RWPE1 (cell line): ENCODE data around the gene OGFR.
A peak's percentile ranks its signal among the peaks of the same experiment; 100 is the strongest.

Source experiments
- CTCF ChIA-PET: fragments of 350-600 bp; sonication (Branson Sonifier 250); formaldehyde crosslinking; extraction: SDS; loops from one replicate; lab custom pipeline; 2021; lab: Yijun Ruan, JAX
- POLR2A ChIA-PET: fragments of 400-600 bp; formaldehyde crosslinking; extraction: SDS; loops from one replicate; lab custom pipeline; 2020; ENCODE audit warnings: antibody characterized with exemption; ENCODE audit not compliant: low non-redundant PET; lab: Yijun Ruan, JAX
- DNase-seq: peaks from one replicate; pipeline ENCODE4 v3.0.0; 2012; ENCODE audit warnings: low spot score
- H3K27ac ChIP-seq: fragments of 450-650 bp; 2 replicates; pipeline ENCODE4 v1.5.1; 2017
- TF ChIP-seq, protein P1 (sequence below): fragments of 450-650 bp; conservative IDR thresholded peaks from 2 replicates; pipeline ENCODE4 v1.5.1; 2017; ENCODE audit warnings: low read depth, mild to moderate bottlenecking

The OGFR gene

DNA sequence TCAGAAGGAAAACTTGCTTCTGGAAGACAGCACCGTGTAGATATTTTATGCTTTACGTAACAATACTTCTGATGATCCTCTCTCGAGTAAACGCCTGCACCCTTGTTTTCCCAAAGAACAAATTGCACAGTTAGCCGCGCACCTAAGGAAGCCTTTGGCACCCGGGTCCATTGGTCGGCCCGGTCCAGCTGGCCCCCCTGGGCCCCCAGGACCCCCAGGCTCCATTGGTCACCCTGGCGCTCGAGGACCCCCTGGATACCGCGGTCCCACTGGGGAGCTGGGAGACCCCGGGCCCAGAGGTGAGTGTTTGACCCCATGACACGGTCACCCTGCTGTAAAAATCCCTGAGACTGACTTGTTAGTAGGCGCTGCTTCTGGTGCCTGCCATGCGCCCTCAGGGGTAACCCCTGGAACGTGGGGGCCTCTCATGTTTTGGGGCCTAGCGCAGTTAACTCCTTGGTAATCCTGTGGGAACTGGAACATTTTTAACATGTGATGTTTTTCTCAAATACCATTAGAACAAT is 32.4 kb downstream of the OGFR start:
- peak overlapping the region; percentile 63 for H3K27ac ChIP-seq
- ChIA-PET CTCF (interaction anchor here (0.5 to 1.1 kb wide), 4 partner anchors 9 to 74 kb away, joined by 3 to 5 read pairs (median 3); no protein-coding TSS in a partner anchor), POLR2A (interaction anchor here (0.6 kb wide), 1 partner anchor 16 kb away, joined by 3 read pairs; no protein-coding TSS in a partner anchor)
- no peak for DNase-seq
- TF ChIP-seq, protein P1, sequence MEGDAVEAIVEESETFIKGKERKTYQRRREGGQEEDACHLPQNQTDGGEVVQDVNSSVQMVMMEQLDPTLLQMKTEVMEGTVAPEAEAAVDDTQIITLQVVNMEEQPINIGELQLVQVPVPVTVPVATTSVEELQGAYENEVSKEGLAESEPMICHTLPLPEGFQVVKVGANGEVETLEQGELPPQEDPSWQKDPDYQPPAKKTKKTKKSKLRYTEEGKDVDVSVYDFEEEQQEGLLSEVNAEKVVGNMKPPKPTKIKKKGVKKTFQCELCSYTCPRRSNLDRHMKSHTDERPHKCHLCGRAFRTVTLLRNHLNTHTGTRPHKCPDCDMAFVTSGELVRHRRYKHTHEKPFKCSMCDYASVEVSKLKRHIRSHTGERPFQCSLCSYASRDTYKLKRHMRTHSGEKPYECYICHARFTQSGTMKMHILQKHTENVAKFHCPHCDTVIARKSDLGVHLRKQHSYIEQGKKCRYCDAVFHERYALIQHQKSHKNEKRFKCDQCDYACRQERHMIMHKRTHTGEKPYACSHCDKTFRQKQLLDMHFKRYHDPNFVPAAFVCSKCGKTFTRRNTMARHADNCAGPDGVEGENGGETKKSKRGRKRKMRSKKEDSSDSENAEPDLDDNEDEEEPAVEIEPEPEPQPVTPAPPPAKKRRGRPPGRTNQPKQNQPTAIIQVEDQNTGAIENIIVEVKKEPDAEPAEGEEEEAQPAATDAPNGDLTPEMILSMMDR: no peak

DNA sequence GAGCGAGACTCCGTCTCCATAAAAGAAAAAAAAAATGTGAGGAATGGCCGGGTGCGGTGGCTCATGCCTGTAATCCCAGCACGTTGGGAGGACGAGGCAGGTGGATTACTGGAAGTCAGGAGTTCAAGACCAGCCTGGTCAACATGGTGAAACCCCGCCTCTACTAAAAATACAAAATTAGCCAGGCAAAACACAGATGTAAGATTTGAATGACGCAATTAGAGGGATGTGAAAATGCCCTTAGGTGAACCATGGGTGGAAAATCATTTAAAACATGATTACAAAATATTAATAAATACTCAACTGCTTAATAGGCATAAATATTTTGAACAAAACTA is 33.1 kb downstream of the OGFR start:
- TF ChIP-seq, protein P1: no peak
- DNase-seq: no peak
- ChIA-PET POLR2A (no interaction called here), CTCF (no interaction called here)
- peak overlapping the region; percentile 63 for H3K27ac ChIP-seq

DNA sequence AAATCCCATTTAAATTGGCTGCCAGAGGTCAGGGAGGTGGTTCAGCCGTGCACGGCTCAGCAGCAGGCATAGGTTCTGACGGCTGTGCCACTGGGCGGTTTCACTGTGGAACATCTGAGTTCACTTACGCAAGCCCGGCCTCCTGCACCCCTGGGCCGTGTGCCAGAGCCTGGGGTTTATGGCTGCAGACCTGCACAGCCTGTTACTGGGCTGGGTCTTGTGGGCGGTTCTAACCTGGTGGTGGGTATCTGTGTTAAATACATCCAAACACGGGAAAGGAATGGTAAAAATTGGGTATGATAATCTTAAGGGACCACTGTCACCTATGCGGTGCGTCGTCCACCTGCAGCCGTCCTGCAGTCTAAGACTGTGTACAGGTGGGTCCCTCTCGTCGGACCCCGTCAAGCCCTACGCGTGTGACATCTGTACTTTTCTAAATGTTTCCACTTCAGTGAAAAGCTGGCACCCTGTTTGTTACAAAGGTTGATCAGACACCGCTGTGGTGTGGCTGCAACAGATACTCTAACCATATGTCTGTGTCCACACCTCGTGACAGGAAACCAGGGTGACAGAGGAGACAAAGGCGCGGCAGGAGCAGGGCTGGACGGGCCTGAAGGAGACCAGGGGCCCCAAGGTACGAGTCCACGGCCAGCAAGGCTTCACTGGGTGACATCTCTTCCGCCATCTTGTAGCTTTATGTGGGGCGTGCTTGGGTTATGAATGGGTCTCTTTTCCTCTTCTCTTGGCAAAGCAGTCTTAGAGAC is 33.7 kb downstream of the OGFR start:
- peak overlapping the region; percentile 63 for H3K27ac ChIP-seq
- TF ChIP-seq, protein P1: no peak
- ChIA-PET CTCF (no interaction called here), POLR2A (no interaction called here)
- DNase-seq: no peak

DNA sequence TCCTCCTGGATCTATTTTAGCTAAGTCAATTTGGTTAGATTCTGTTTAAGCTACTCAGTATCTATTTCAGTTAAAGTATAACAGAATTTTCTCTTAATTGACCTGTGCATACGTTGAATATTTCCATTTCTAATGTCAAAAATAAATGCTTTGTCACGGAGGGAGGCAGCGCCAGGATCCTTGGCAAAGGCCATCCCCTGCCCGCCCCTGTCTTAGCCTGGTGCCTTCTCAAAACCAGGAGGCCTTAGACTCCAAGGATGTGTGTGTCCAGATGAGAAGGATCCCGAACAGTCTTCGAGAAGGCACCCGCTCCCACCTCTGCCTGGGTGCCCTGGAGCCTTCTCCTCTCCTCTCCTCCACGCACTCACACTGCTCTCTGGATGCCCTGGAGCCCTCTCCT is 34.6 kb downstream of the OGFR start:
- H3K27ac ChIP-seq: no peak overlapping the region
- ChIA-PET POLR2A (no interaction called here), CTCF (interaction anchor here (0.6 kb wide), 1 partner anchor 1063 kb away, joined by 7 read pairs; no protein-coding TSS in a partner anchor)
- no peak for DNase-seq
- TF ChIP-seq, protein P1: no peak

DNA sequence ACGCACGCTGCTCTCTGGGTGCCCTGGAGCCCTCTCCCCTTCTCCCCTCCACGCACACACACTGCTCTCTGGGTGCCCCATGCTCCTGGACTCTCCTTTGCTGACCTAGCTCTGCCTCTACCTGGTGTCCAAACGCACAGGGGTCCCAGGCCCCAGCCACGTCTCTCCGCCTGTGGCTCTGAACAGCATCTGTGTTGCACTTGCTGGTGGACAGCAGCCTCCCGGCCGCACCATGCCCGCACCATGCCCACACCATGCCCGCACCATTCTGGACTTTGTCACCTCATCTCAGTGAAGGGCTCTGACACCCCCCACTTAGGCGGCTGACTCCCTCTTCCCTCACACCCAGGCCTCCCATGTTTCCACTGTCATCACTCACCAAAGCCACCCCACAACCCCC is 35.2 kb downstream of the OGFR start:
- CTCF ChIA-PET: no interaction called here

More for the DNA sequence above, 35.2 kb downstream of the OGFR start:
- H3K27ac ChIP-seq: no peak overlapping the region
- TF ChIP-seq, protein P1: no peak
- POLR2A ChIA-PET: no interaction called here
- DNase-seq: no peak
